SK-MEL-5 (cell line): ENCODE measurements around the gene HTR3B. TPM values are rescaled to one million over a fixed set of nuclear protein-coding genes. Genes with fewer than 3 reads are reported as not detected.
A peak's percentile ranks its signal among the peaks of the same experiment; 100 is the strongest.
"Not testable (repeated sequence)": the region's sequence is repeated elsewhere in the genome, so short reads cannot be mapped to it uniquely, and the experiment has no call there.

Source experiments
- DNase-seq: peaks from one replicate; pipeline ENCODE4 v3.0.0-alpha.2; 2016; ENCODE audit warnings: low read depth, low spot score
- in situ Hi-C: cut with HindIII; loops from 2 replicates; pipeline ENCODE4 v1.10.0; 2016; ENCODE audit warnings: low sequenced_read_pairs, high pct_unique_total_duplicates, low pct_unique_long_range_greater_than_20kb
- total RNA-seq: library from RNA; depleted of rRNA; stranded (reverse); fragments of >200 nt; shearing (Covaris generic); gene quantifications from 2 replicates; pipeline ENCODE4 v1.2.3, GENCODE V29; 2014

HTR3B gene
- total RNA-seq, 1 experiment from 2014 or later, result 0.55 TPM

- no peak for DNase-seq
- in situ Hi-C loops, result no loop called here
Measured at GRCh38 chr11:113877670-113878055, 26.9 kb upstream of the HTR3B start.

- in situ Hi-C loops, result not testable (repeated sequence)
Measured at GRCh38 chr11:113879446-113879845, 25.1 kb upstream of the HTR3B start.

GRCh38 chr11:113880971-113881370 lies 23.6 kb upstream of the HTR3B start:
- DNase-seq, result no peak
- in situ Hi-C loops, result no loop called here

More at GRCh38 chr11:113879446-113879845, 25.1 kb upstream of the HTR3B start:
- not testable (repeated sequence) for DNase-seq

GRCh38 chr11:113881856-113882255 lies 22.7 kb upstream of the HTR3B start:
- DNase-seq, result no peak
- in situ Hi-C loops, result no loop called here

GRCh38 chr11:113884361-113884836 lies 20.2 kb upstream of the HTR3B start:
- in situ Hi-C loops, result no loop called here
- DNase-seq, result no peak

GRCh38 chr11:113885897-113886296 lies 18.7 kb upstream of the HTR3B start:
- in situ Hi-C loops, result no loop called here
- no peak for DNase-seq

GRCh38 chr11:113888848-113889247 lies 15.7 kb upstream of the HTR3B start:
- in situ Hi-C loops, result no loop called here

GRCh38 chr11:113894421-113894996 lies 10.1 kb upstream of the HTR3B start:
- DNase-seq, result no peak
- in situ Hi-C loops, result no loop called here

More at GRCh38 chr11:113888848-113889247, 15.7 kb upstream of the HTR3B start:
- DNase-seq, result no peak

- DNase-seq, result no peak
- in situ Hi-C loops, result no loop called here
Measured at GRCh38 chr11:113895367-113896155, 9.0 kb upstream of the HTR3B start.

- in situ Hi-C loops, result no loop called here
- peak; percentile 40 for DNase-seq
Measured at GRCh38 chr11:113896156-113896879, 8.3 kb upstream of the HTR3B start.

GRCh38 chr11:113901141-113901540 lies 3.5 kb upstream of the HTR3B start:
- DNase-seq, result no peak
- in situ Hi-C loops, result no loop called here

GRCh38 chr11:113906038-113906437 lies 1.4 kb downstream of the HTR3B start:
- in situ Hi-C loops, result no loop called here
- peak; percentile 35 for DNase-seq

- in situ Hi-C loops, result no loop called here
- DNase-seq, result no peak
Measured at GRCh38 chr11:113906516-113906915, 1.9 kb downstream of the HTR3B start.

GRCh38 chr11:113907152-113907551 lies 2.6 kb downstream of the HTR3B start:
- no peak for DNase-seq
- in situ Hi-C loops, result no loop called here

GRCh38 chr11:113907681-113908080 lies 3.1 kb downstream of the HTR3B start:
- no peak for DNase-seq
- in situ Hi-C loops, result no loop called here

- DNase-seq, result no peak
- in situ Hi-C loops, result no loop called here
Measured at GRCh38 chr11:113908098-113908497, 3.5 kb downstream of the HTR3B start.

- in situ Hi-C loops, DNase-seq: not testable (repeated sequence)
Measured at GRCh38 chr11:113911491-113911890, 6.9 kb downstream of the HTR3B start.

- in situ Hi-C loops, result no loop called here
- no peak for DNase-seq
Measured at GRCh38 chr11:113923572-113923971, 19.0 kb downstream of the HTR3B start.
